SK-N-SH (cell line): ENCODE data around the gene MILR1.

Source experiments
- TAF1 ChIP-seq: IDR thresholded peaks from 2 replicates; pipeline ENCODE4 v1.6.1; 2012; ENCODE audit warnings: low read depth, mild to moderate bottlenecking, low read length, moderate library complexity, borderline replicate concordance
- USF1 ChIP-seq: IDR thresholded peaks from 2 replicates; pipeline ENCODE4 v1.4.0; 2012; ENCODE audit warnings: low read depth, borderline replicate concordance
- USF2 ChIP-seq: fragments of 150-350 bp; IDR thresholded peaks from 2 replicates; pipeline ENCODE4 v1.6.1; 2017; ENCODE audit warnings: antibody characterized with exemption, low read length, low read depth, borderline replicate concordance

- TF ChIP-seq USF1: no peak
- no peak for TF ChIP-seq TAF1
- no peak for TF ChIP-seq USF2
These were observed 20.5 kb upstream of the MILR1 start for GRCh38 chr17:64428406-64428805.
